ENCODE data around the gene MAGEC3. TPM values are rescaled to one million over a fixed set of nuclear protein-coding genes. Genes with fewer than 3 reads are reported as not detected.

The MAGEC3 gene
- total and polyA plus RNA-seq, 2 experiments from 2014 or later, result not detected

- Histone ChIP-seq H3K4me2 (no peak within 1 kb of the TSS), H2AFZ (no peak within 1 kb of the TSS), H3K4me1 (ENCODE audit: insufficient read depth) (no peaks in the 10 kb centered on the region)
Measured at GRCh38 chrX:141903400-141904155, 65.5 kb downstream of the MAGEC3 start, which contains the start of gene MAGEC1. Gene MAGEC1 (plus strand): TSS chrX:141903894. CDS start chrX:141905073, 1,179 bp downstream.

More at GRCh38 chrX:141903400-141904155, 65.5 kb downstream of the MAGEC3 start, which contains the start of gene MAGEC1:
- DNase-seq (ENCODE audit: low spot score) (no peak), ATAC-seq (no peak)
- Mint-ChIP-seq H3K4me3 (no peak within 1 kb of the TSS), H3K27ac (no peak within 1 kb of the TSS), H3K27me3 (ENCODE audit: insufficient read depth, low read depth, poor library complexity) (no peaks in the 10 kb centered on the region), H3K4me1 (no peaks in the 10 kb centered on the region), H3K9me3 (peaks cover 19% of the 10 kb centered on the region), H3K36me3 (ENCODE audit: low read depth) (peaks cover 6% of the 10 kb centered on the region; the same call in 2 of the 3 replicates)
- Histone ChIP-seq H3K9me2 (ENCODE audit: insufficient read depth) (no peaks in the 10 kb centered on the region), H3F3A (replicated peaks; ENCODE audit: low read depth) (no peaks in the 10 kb centered on the region), H3K4me3 (no peak within 1 kb of the TSS), H4K20me1 (replicated peaks; ENCODE audit: insufficient read depth) (no peaks in the 10 kb centered on the region), H3K79me2 (replicated peaks; ENCODE audit: insufficient read depth) (no peaks in the 10 kb centered on the region), H3K27me3 (ENCODE audit: insufficient read depth) (no peaks in the 10 kb centered on the region), H3K27ac (ENCODE audit: low read depth) (no peak within 1 kb of the TSS), H3K36me3 (ENCODE audit: insufficient read depth) (no peaks in the 10 kb centered on the region)
- no peak for TF ChIP-seq ZNF462 (CRISPR knock-in tag; IDR thresholded peaks at IDR 0.05)
- no peak for TF ChIP-seq EZH2 (IDR thresholded peaks at IDR 0.05; ENCODE audit: low read depth, unreplicated experiment)
- TF ChIP-seq ZNF114 (CRISPR knock-in tag; IDR thresholded peaks at IDR 0.05), result no peak
- no peak for TF ChIP-seq STAT1 (IDR thresholded peaks at IDR 0.05; ENCODE audit: unreplicated experiment)
- no peak for TF ChIP-seq NANOG (IDR thresholded peaks at IDR 0.05; ENCODE audit: borderline replicate concordance)
- TF ChIP-seq CREB1 (CRISPR knock-in tag; IDR thresholded peaks at IDR 0.05; ENCODE audit: low read depth), result no peak
- no peak for TF ChIP-seq REST (IDR thresholded peaks at IDR 0.05; ENCODE audit: unreplicated experiment)
- TF ChIP-seq POLR2AphosphoS5 (IDR thresholded peaks at IDR 0.05; ENCODE audit: low read depth), result no peak
- TF ChIP-seq CTCF (conservative IDR thresholded peaks at IDR 0.05; ENCODE audit: low read depth in 2 of 2), result no peak
- no peak for TF ChIP-seq ETS1 (IDR thresholded peaks at IDR 0.05)
- no peak for TF ChIP-seq EZH2phosphoT487 (IDR thresholded peaks at IDR 0.05; ENCODE audit: unreplicated experiment)
- TF ChIP-seq ZNF331 (CRISPR knock-in tag; IDR thresholded peaks at IDR 0.05; ENCODE audit: low read depth), result no peak
- TF ChIP-seq JUNB (IDR thresholded peaks at IDR 0.05; ENCODE audit: unreplicated experiment), result no peak
